ENCODE measurements around the gene SLC19A1.

SLC19A1 gene

GRCh38 chr21:45477176-45478114, 64.8 kb downstream of the SLC19A1 start:
- DNase-seq (ENCODE audit: low read depth), result no peak

- no peak for DNase-seq (ENCODE audit: low read depth)
Measured at GRCh38 chr21:45476582-45476981, 65.7 kb downstream of the SLC19A1 start.

GRCh38 chr21:45475797-45476570, 66.3 kb downstream of the SLC19A1 start:
- DNase-seq (ENCODE audit: low read depth), result no peak

- no peak for DNase-seq (ENCODE audit: low read depth)
Measured at GRCh38 chr21:45475004-45475685, 67.1 kb downstream of the SLC19A1 start.

- no peak for DNase-seq (ENCODE audit: low read depth)
Measured at GRCh38 chr21:45474323-45474950, 67.8 kb downstream of the SLC19A1 start.

GRCh38 chr21:45473496-45474322, 68.5 kb downstream of the SLC19A1 start:
- DNase-seq (ENCODE audit: low read depth), result no peak

- DNase-seq (ENCODE audit: low read depth), result no peak
Measured at GRCh38 chr21:45472445-45473365, 69.5 kb downstream of the SLC19A1 start.

GRCh38 chr21:45471525-45472221, 70.6 kb downstream of the SLC19A1 start:
- DNase-seq (ENCODE audit: low read depth), result no peak

- no peak for DNase-seq (ENCODE audit: low read depth)
Measured at GRCh38 chr21:45470773-45471524, 71.3 kb downstream of the SLC19A1 start.

GRCh38 chr21:45470087-45470515, 72.1 kb downstream of the SLC19A1 start:
- DNase-seq (ENCODE audit: low read depth), result no peak

GRCh38 chr21:45469273-45470086, 72.8 kb downstream of the SLC19A1 start:
- DNase-seq (ENCODE audit: low read depth), result no peak

GRCh38 chr21:45468971-45469272, 73.3 kb downstream of the SLC19A1 start:
- DNase-seq (ENCODE audit: low read depth), result no peak

GRCh38 chr21:45468051-45468970, 73.9 kb downstream of the SLC19A1 start:
- no peak for DNase-seq (ENCODE audit: low read depth)

- no peak for DNase-seq (ENCODE audit: low read depth)
Measured at GRCh38 chr21:45467221-45467779, 74.9 kb downstream of the SLC19A1 start.

GRCh38 chr21:45466330-45467220, 75.7 kb downstream of the SLC19A1 start:
- DNase-seq (ENCODE audit: low read depth), result no peak

Measured in stimulated activated CD8-positive, alpha-beta memory T cell treated with anti-CD3 and anti-CD28 coated beads, Interleukin-7, amount 100 ng/mL, for 24 hours (primary cell).